GM19099 (cell line): ENCODE results near the gene GTF2H3.

Source experiments
- POLR2A ChIP-seq: IDR thresholded peaks from 3 replicates; pipeline ENCODE4 v1.6.1; 2011; ENCODE audit warnings: low read depth; ENCODE audit not compliant: insufficient read length; ENCODE audit errors: extremely low read depth

Gene GTF2H3

DNA sequence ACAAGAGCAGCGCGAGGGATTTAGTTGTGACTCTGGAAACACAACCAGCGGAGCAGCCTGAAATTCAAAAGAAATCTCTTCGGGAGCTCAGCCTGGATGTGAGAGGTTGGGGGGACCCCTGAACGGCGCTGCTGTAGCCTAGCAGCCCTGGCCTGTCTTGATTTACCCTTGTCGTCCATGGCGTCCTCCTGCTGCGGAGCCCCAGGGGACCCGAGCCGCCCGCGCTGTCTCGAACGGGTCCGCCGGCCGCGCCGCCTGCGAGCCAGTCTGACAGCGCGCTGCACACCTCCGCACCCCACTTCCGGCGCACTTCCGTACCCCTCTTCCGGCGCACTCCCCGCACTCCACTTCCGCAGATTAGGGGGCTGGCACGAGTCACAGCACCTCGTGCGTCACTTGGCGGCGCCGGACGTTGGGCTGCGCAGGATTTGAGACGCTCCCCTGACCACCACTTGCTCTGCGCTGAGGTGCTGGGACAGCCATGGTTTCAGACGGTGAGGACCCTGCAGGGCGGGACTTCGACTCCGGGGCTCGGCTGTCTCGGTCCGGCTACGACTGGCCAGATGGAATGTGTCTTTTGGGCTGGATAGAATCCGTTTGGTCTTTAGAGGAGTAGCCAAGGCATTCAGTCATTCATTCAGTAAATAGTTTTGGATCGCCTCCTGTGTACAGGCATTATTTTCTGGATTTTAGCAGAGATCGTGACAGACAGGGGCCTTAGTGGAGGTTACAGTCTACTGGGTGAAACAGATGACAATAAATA is at the start of gene GTF2H3, which contains the start of gene EIF2B1:
TSS of gene GTF2H3 (plus strand) at position 451 of the 763 bp plus-strand sequence. CDS start at position 482, 31 bp downstream.
TSS of gene EIF2B1 (minus strand) at position 308 of the 763 bp plus-strand sequence. CDS start at position 179, 129 bp downstream.
- peak; percentile 97 for TF ChIP-seq POLR2A

DNA sequence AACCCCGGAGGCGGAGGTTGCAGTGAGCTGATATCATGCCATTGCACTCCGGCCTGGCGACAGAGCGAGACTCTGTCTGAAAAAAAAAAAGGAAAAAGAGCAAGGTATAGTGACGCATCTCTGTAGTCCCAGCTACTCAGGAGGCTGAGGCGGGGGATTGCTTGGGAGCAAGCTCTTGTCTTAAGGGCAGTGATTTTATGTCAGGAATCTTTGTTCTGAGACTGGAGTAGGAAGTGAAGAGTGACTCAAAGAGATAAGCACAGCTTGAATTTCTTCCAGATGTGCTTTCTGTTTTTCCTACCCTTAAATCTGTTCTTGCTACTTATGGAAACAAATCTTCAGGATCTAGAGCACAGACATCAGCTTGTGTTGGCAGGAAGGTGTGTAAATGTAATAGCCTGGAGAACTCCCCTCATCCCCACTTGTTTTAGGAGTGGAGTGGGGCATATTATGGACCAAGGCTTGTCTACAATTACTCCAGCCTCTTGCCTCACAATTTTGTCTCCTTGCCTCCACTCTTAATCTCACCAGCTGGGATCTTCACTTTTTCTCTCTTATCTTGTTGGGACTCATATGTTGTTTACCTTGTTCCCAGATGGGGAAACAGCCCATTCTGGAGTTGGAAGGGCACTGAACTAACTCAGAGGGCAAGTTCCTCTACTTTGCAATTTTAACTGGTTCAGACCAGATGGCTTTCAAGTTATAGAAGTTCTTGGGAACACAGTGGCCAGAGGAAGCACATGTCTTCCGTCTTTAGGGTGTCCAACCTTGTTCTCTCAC is 41.7 kb upstream of the GTF2H3 start:
- no peak for TF ChIP-seq POLR2A

DNA sequence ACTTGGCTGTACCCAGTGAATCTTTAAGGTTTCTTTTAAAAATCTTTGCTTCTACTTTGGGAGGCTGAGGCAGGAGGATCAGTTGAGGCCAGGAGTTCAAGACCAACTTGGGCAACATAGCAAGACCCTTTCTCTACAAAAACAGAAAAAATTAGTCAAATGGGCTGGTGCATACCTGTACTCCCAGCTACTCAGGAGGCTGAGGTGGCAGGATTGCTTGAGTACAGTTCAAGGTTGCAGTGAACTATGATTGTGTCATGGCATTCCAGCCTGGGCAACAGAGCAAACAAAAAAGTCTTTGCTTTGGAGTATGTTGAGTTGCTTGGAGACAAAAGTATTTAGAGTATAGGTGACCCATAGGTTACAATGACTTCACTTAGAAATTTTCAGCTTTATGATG is 37.9 kb upstream of the GTF2H3 start:
- TF ChIP-seq POLR2A, result no peak

DNA sequence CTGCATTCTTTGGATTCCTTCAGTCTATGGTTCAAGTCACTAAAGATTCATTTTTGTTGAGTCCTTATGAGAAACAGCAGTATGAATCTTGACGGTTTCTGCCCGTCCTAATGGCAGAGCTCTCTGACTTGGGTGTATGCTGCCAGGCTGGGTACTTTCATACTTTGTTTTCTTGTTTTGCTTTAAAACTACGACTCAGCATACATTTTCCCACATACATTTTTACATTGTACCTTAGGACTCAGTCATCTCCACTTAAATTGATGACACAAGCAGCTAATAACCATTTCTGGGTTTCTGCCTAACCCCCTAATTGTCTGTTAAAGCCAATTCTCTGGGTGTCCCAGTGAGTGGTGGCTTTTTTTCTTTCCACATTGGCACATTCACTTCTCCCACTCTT is 36.5 kb upstream of the GTF2H3 start:
- no peak for TF ChIP-seq POLR2A

DNA sequence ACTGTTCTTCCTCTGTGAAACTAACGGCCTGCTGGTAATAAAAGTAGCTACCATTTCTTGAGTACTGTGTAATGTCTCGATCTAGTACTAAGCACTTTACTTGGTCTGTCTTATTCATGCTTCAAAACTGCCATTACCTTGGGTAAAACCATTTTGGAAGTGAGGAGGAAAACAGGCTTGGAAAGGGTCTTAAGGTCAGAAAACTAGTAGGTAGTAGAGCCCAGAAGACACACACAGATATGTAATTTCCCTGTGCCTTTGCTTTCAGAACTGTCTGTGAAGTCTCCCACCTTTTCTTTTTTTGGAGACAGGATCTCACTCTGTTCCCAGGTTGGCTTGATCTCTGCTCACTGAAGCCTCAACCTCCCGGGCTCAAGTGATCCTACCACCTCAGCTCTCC is 35.1 kb upstream of the GTF2H3 start:
- no peak for TF ChIP-seq POLR2A

DNA sequence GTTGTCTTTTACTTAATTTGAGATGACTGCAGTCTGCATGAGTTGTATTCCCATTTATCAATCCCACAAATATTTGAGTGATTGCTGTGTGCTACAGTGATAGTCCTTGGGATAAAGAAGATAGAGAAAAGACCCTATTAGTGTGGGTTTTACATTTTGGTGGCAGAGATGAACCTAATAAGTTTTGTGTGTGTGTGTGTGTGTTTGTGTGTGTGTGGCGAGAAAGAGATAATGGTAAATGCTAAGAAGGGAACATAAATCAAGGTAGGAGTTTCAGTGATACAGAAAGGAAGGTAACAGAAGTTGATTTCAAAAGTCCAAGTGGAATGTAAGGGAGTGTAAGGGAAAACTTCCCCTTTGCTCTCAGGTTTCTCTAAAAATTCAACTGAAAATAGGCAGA is 34.3 kb upstream of the GTF2H3 start:
- TF ChIP-seq POLR2A, result no peak

DNA sequence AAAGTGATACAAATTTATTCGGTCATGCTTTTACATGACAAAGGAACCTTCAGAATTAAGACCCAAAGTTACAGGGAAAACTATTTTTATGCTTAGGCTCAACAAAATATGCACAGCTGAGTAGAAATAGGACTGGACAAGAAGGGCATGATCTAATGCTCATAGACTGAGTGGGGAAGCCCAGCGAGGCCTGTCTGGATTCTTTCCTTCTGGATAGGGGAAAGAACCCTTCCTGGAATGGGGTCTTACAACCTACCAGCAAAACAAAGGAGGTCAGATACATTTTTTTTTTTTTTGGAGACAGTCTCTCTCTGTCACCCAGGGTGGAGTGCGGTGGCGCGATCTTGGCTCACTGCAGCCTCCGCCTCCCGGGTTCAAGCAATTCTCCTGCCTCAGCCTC is 33.9 kb upstream of the GTF2H3 start:
- no peak for TF ChIP-seq POLR2A

DNA sequence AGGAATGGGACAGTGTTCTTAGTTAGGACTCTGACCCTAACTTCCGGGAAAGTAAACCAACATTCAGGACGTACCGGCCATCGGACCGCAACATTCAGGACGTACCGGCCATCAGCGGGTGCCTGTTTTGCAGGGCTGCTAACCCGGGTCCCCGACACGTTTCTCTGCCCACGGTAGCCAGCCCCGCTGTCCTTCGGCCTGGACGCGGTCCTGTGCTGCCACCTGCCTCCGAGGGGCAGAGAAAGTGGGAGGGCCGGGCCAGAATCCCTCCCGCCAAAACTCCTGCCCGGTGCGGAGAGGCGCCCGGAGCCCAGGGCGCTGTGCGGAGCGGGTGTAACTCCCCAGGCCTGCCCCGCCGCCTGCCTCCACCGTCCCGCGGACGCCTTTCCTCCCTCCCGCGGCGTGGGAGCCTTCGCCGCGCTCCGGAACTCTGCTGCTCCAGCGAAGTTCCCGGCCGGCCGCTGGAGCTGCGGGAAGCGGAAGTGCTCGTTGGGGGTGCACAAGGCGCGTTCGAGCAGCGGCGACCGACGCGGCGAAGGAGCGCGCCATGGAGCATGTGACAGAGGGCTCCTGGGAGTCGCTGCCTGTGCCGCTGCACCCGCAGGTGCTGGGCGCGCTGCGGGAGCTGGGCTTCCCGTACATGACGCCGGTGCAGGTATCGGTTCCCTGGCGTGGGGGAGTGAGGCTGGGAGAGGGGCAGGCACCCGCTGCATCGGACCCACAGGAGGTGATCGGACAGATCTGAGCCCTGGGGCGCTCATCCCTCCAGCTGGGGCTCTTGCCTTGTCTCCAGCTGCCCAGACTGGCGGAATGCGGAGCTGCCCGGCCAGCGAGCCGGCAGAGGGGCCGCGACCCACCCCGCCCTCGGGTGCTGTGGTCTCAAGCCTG is 31.8 kb upstream of the GTF2H3 start, which contains the start of gene DDX55:
TSS of gene DDX55 (plus strand) at position 498 of the 888 bp plus-strand sequence. CDS start at position 548, 50 bp downstream.
- TF ChIP-seq POLR2A, result peak; percentile 93

DNA sequence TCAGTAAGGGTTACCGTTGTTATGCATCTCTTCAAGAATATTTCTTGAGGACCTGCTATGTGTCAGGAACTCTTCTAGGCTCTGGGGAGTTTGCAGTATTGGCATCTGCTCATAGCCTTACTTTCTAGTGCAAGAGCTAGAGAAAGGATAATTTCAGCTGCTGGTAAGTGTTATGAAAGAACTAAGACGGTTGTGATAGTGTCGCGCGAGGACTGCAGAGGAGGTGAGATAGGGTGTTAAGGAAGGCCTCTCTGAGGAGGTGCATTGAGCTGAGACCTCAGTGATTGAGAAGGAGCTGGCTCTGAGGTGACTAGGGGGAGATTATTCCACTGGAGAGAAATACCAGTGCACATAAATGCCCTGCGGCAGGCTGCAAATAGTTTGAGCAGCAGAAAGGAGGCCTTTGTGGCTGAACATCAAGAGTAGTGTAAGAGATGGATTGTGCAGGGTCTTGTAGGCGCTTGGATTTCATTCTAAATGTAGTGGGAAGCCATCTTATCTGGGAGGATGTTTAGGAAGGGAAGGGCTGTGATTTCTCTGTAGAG is 30.9 kb upstream of the GTF2H3 start:
- TF ChIP-seq POLR2A, result no peak

DNA sequence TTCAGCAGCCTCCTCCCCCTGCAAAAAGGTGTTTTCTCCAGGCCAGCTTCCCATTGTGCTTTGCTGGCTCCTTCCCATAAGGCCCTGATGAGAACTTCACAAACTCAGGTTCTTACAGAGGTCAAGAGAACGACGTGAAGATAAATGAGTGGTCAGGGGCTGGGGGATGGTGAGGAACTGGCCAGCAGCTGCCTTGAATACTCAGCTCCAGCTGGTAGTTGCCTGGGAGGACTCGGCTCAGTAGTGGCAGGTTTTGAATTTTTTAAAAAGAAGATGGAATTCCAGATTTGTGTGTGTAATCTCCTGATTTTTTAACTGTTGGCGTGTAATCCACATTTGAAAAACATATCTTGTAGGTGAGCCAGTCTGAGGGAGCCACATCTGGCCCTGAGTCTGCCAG is 25.9 kb upstream of the GTF2H3 start:
- no peak for TF ChIP-seq POLR2A

DNA sequence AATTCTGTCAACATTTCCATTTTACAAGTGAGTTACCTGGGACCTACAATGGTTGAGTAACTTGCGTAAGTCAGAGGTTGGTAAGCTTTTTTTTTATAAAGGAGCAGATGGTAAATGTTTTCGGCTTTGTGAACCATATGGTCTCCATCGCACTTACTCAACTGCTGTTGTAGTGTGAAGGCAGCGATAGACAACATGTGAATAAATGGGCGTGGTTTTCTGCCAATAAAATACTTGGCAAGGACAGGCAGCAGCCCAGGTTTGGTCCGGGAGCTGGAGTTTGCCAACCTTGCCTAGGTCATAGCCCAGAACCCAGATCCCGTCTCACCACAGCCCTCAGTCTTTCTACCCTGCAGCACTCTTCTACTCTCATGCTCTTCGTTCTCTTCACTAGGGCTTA is 25.4 kb upstream of the GTF2H3 start:
- no peak for TF ChIP-seq POLR2A

DNA sequence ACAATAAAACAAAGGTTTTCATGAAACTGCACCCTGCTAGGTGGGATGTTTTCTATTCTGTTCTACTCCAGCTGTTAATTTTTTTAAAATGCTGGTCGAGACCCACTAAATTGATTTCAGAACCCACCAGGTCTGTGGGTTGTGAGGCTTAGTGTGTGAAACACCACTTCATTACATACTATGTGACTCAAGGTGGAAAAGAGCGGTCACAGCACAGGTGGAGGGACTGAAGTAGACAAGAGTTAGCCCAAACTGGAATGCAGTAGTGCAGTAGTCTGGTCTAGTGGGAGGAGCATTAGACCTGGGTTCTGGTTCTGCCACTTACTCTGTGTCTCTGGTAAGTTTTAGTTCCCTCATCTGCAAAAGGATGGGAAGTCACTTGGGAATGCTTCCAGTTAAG is 19.5 kb upstream of the GTF2H3 start:
- TF ChIP-seq POLR2A, result no peak

DNA sequence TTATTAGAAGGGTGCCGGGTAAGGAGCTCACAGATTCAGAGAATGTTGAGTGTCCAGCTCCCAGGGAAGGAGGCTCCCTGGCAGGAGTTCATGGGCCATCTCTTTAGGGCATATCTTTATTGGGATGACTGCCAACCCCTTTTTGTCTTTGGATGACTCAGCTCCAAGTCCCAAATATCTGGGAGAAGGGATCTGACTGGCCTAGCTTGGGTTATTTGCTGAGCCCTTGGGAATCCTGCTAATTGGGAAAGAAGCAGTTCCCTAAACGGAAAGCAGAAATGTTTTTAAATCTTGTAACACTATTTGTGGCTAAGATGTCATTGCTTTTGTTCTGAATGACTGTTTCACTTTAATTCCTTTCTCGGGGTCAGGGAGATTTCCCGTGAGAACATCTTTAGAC is 19.1 kb upstream of the GTF2H3 start:
- TF ChIP-seq POLR2A, result no peak

DNA sequence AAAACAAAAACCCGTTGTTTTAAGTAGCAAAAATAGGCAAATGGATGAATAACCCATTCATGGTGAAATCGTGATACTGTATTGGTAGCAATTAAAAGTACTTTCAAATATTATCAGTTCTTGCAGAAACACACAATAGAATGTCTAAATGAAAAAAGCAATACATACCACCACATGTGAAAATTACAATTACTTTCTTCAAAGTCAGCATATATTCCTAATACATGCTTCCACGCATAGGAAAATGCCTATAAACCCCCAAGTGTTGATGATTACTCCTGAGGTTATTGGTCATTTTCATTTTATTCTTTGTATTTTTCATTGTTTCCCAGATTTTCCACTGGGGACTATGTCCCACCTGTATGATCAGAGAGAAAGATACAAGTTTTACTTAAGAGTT is 16.5 kb upstream of the GTF2H3 start:
- no peak for TF ChIP-seq POLR2A

DNA sequence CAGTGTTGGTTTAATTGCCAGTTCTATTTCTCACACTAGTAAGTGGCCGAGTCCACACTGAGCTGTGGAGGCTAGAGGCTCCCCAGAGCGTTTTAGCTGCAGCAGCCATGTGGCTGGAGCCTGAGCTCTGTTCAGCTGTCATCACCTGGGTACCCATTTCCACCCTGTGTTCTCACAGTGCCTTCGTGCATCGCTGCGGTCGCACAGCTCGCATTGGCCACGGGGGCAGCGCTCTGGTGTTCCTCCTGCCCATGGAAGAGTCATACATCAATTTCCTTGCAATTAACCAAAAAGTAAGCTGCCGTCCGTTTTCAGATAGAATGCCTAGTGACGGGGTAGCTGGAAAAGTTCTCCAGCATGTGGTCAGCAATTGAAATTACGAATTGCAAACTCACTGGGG is 16.0 kb upstream of the GTF2H3 start:
- no peak for TF ChIP-seq POLR2A

DNA sequence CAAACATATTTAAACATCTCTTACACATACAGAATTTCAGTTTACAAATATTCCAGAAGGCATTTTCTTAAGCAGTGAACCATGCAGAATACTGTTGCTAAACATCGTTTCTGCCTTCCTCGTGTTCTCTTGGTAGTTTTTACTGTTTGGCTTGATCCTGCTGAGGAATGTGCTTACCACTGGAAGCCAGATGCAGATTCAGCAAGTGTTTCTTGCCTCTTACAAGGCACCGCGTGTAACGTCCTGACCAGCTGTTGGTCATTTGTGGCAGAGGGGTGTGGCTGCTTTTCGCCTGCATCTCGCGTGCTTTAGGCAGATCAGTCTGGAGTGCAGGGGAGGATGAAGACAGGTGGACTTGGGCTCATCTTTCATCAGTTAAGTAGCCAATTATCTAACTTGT is 12.5 kb upstream of the GTF2H3 start:
- no peak for TF ChIP-seq POLR2A
